Activated CD4-positive, alpha-beta T cell treated with anti-CD3 and anti-CD28 coated beads, Interleukin-2, amount 50 U/mL, for 1 hour (primary cell): ENCODE measurements around the gene ACSL4.
"Not testable (repeated sequence)": the region's sequence is repeated elsewhere in the genome, so short reads cannot be mapped to it uniquely, and the experiment has no call there.

Experiments
- DNase-seq: peaks from one replicate; pipeline ENCODE4 v3.0.0-alpha.2; 2020

ACSL4 gene

DNA sequence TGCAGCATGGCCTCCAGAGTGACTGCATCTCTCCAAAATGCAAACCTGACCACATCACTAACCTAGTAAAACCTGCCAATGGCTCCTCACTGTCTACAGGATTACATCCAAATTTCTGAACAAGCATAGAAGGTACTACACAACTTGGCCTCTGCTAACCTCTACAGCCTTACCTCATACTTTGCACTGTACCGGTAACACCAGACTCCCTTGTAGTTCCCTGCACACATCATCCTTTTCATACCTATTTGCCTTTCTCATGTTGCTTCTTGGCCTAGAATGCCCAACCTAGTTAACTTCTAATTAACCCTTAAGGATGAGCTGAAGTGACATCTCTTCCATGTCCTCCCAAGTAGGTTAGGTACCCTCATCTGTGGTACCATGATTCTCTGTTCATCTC lies 74.7 kb downstream of the ACSL4 start:
- no peak for DNase-seq

DNA sequence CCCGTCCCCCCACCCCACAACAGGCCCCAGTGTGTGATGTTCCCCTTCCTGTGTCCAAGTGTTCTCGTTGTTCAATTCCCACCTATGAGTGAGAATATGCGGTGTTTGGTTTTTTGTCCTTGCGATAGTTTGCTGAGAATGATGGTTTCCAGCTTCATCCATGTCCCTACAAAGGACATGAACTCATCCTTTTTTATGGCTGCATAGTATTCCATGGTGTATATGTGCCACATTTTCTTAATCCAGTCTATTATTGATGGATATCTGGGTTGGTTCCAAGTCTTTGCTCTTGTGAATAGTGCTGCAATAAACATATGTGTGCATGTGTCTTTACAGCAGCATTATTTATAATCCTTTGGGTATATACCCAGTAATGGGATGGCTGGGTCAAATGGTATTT lies 75.7 kb downstream of the ACSL4 start:
- not testable (repeated sequence) for DNase-seq

DNA sequence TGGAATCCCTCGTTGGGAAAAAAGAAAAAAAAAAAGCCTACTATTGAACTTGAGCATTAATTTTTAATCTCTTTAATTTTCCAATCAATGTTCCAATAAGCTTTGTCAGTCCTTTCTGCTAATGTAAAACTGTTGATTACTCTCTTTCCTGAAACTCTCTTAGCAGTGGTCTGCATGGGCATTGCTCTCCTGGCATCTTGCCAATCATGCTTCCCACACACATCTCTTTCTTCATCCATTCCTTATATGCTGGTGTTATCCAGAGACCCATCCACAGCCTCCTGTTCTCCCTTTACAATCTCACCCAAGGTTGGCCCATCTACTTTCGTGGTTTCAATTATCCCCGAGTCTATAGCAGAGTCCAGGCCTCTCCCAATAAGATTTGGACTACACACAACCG lies 76.3 kb downstream of the ACSL4 start:
- DNase-seq = no peak

DNA sequence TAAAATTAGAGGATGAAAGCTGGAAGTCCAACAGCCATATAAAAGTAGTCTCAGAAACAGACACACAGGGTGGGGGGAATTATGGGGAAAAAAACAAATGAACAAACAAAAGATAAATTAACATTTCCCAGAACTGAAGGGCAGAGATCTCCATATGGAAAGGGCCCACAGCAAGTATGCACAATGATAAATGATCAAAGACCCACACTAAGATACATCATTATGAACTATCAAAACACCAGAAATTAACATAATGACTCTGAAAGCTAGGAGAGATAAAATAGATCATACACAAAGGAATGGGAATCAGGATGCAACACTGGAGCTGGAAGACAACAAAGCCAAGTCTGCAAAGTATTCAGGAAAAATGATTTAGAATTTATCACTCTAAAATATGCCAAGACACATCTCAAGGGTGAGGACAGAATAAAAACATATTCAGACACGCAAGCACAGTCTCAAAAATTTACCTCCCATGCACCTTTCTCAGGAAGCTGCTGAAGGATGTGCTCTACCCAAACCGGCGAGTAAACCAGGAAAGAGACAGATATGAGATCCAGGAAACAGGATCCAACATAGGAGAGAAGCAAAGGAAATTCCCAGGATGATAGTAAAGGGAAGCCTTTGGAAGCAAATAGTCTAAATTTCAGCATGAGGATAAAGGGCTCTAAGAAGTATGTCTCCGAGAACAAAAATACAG lies 77.4 kb downstream of the ACSL4 start:
- DNase-seq = no peak

DNA sequence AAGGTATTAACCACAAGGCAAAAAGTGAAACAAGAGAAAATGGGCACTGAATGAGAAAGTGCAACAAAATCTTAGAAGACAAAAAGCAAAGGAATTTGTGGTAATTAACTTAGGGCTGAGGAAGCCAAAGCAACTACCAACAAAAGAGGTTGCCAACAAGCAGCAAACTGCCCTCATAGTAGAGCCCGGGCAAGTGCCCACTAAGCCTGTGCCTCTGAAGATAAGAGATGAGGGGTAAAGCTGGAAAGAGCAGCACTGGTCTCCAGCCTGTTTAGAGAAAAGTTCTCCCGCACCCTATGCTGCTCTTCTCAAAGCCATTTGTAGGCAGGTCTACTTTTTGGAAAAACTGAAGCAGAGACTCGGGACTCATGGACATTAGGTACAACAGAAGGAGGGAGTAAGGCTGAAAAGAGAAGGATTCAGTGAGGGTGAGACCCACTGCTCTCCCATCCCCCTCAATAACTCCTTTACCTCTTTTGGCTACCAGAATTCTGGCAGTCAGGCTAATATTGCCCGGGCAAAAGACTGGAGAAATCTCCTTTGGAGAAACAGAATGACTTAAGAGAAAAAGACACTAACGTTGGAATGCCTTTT lies 78.4 kb downstream of the ACSL4 start:
- DNase-seq = no peak

DNA sequence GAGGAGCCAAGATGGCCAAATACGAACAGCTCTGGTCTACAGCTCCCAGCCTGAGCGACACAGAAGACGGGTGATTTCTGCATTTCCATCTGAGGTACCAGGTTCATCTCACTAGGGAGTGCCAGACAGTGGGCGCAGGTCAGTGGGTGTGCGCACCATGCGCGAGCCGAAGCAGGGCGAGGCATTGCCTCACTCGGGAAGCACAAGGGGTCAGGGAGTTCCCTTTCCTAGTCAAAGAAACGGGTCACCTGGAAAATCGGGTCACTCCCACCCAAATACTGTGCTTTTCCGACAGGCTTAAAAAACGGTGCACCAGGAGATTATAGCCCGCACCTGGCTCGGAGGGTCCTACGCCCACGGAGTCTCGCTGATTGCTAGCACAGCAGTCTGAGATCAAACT lies 88.4 kb downstream of the ACSL4 start:
- not testable (repeated sequence) for DNase-seq

DNA sequence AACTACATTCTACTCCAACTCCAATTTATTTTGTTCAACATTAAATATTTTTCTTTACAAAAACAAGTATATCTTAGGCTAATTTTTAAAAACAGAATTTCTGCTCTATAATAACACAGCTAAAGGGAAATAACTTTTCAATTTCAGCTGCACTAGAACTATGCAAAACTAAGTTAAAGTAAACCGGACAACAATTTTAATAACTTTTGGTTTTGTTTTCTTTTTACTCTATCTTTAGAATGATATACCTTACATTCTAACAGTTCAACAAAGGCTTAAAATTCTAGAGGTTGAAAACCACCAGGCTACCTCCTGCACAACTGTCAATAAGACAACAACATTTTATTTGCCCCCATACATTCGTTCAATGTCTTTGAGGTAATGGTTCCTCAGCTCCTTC lies 89.4 kb downstream of the ACSL4 start:
- DNase-seq = no peak

DNA sequence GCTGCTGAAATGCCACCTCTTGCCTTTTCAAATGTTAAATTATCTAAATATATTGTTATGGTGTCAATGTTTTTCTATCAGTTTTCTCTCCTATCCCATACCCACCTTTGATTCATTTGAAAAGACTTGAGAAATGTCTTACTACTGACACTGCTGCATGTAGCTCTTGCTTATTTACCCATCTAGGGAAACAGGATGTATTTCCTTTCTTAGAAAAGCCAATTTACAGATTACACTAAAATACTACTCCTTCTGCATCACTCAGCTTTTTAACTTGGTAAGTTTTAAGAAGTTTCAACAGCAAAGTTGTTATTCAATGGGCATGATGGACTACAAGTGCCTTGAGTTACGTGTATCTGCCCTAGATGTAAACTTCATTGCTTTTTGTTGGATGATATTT lies 94.9 kb downstream of the ACSL4 start:
- DNase-seq = no peak

DNA sequence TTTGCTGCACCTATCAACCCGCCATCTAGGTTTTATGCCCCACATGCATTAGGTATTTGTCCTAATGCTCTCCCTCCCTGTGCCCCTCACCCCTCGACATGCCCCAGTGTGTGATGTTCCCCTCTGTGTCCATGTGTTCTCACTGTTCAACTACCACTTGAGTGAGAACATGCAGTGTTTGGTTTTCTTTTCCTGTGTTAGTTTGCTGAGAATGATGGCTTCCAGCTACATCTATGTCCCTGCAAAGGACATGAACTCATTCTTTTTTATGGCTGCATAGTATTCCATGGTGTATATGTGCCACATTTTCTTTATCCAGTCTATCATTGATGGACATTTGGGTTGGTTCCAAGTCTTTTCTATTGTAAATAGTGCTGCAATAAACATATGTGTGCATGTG lies 95.6 kb downstream of the ACSL4 start:
- DNase-seq = not testable (repeated sequence)

DNA sequence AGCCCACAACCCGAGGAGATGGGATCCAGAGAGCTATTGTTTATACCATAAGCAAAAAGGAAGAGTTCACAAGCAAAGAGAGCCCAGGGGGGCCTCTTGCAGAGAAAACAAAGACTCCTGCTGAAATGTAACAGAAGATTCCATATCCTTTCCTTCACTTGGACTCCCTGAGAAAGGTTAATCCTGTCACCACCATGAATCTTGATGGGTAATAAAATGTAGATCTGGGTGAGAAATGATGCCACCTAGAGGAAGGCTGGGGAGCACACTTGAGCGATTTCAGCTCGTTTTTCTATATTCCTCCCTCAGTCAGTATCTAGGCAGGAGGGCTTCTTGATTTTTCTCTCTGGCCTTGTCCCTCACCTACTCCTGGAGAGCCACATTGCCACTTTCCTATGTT lies 97.9 kb downstream of the ACSL4 start:
- no peak for DNase-seq

DNA sequence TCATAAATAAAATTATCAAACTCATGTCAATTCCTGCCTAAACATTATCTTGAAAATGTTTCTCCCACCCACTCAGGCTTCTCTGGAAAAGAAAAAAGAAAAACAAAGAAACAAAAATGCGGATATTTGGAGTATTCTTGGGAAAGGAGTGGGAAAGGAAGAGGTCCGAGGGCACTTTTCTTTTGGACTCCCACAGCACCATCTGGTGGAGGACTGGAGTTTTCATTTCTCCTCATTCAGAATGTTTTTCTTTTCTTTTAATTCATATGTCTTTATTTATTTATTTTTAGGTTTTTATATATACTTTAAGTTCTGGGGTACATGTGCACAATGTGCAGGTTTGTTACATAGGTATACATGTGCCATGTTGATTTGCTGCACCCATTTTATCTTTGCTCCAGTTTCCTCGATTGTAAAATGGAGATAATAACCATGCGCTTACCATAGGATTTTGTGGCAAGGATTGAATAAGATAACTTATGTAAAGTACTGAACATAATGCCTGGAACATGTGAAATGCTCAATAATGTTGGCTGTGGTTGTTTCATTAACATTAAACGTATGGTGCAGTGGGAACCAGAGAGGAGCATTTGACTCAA lies 100.1 kb downstream of the ACSL4 start:
- DNase-seq = no peak

DNA sequence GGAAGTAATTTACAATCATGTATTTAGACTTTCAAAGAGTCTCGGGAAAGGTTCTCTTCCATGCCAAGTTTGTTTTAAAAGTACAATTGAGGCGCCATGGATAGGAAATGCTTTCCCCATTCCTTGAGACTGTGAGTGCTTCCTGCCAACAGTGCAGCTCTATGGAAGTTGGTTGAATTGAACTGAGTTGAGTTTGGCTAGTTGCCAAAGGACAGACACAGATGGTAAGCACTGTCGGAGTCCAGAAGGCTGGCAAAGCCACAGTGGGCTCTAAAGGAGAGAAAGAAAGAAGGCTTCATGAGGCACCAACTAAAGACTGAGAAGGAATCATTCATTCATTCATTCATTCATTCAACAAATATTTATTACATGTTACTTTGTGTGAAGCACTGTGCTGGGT lies 103.7 kb downstream of the ACSL4 start:
- DNase-seq = no peak

DNA sequence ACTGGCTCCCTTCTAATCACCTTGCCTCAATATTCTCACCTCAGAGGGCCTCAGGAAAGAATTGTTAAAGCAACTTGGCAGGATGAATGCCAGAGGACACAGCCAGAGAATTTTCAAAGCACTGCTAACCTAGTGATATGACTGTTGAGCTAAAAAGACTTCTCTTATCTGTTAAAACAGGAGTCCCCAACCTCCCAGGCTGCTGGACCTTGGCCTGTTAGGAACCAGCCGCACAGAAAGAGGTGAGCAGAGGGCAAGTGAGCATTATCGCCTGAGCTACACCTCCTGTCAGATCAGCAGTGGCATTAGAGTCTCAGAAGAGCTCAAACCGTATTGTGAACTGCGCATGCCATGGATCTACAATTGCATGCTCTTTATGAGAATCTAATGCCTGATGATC lies 106.4 kb downstream of the ACSL4 start:
- no peak for DNase-seq

DNA sequence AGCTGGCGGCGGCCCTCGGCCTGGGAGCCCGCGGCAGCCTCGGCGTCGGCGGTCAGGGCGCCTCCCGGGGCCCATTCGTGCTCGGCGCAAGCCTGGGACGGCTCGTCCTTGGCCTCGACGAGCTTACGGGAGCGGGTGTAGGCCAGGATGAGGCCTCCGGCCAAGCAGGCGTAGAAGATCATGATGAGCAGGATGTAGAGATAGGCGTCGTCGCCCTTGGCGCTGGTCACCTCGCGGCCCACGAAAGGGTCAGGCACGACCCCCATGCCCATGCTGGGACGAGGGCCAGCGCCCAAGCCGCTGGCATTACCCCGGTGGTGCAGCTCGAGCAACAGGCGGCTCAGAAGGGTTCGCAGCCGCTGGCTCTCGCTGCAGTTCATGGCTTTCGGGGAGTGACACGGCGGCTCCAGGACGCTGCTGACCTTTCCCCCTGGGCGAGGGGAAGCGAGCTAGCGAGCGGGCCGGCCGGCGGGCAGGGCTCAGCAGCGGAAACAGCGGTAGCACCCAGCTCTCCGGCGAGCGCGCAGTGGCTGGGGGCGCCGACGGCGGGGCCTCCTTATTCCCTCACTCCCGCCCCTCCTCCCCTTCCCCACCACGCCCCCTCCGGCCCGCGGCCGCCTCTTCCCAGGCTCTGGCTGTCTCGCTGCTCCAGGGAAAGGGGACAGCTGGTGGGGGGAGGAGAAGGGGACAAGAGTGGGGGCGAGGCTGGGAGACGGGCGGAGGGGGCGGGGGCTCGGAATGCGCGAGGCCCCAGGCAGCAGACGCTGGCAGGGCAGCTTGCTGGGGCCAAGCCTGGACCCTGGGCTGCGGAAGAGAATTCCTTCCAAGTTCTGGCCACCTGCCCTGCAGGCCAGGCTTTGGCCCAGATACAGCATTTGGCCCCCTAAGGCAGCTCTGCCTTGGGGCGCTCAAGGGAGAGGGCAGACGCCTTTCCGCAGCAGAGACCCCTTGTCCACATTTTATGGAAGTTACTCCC lies 108.1 kb downstream of the ACSL4 start, which contains the start of gene KCNE5:
Gene KCNE5 (minus strand): TSS at position 532 of the 976 bp plus-strand sequence. CDS start 152 bp downstream, at position 380.
- DNase-seq = no peak

DNA sequence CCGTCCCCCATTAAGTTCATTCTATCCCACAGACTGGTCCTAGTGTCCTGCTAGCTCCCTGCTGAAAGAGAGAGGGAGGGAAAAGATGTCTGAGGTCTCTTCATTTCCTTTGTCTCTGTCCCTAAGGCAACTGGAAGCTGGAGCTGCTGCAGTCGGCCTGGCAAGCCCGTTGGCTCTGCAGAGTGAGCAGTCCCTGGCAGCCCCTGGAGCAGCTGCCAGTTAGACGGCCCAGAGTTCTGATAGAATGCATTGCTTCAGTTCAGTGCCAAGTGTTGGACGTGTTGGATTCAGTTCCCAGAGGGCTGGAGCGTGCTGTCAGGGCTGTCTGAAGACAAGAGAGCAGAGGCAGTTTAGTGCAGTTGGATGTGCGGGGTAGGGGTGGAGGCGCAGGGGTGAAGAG lies 109.1 kb downstream of the ACSL4 start:
- DNase-seq = no peak

DNA sequence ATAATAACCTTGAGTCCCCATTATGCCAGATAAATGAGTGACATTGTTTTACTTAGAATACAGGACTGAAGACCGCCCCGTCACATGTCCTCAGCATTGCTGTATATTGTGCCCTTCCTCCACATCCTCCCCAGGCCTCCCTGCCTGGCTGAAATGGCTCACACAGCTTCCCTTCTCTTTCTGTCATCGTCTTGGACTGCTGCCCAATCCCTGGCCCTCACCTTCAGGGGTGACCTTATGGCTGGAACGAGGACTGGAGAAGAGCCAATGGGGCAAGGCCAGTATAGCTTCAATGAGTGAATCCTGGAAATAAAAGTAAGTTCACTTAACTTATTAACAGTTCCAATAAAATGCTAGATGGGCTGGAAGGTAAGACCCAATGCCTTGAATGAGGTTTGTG lies 110.8 kb downstream of the ACSL4 start:
- DNase-seq = no peak

DNA sequence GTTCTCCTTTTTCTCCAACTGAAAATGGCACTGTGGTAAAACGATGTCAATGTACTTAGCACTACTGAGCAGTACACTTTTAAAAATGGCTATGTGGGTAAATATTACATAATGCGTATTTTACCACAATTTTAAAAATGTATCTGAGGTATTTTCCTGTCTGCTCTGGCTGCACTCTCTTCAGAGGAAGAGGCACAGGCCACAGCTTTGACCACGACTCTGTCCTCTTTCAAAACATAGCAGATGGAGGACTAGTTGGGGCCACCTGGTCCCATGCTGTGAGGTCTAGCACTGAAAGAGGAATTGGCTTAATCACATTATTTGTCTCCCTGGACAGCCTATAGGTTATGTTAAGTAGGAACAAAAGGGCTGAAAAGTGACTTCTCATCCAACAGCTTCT lies 113.3 kb downstream of the ACSL4 start:
- DNase-seq = no peak

DNA sequence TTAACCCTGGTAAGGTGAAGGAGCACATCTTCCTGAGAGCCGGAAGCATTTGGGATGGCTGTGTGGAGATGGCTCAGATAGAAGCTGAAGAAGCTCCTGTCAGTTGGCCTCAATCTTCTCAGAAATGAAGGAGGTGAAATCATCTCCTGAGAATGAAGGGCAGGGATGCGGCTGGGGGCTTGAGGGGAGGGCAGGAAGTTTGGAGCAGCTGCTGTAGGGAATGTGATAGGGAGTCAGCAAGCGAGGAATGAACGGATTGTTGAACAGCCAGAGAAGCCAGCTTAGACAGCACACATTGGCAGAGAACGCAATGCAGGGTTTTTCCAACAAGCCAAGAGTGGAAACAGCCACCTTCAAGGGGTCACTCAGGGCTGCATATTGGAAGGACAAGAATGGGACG lies 118.1 kb downstream of the ACSL4 start:
- no peak for DNase-seq

DNA sequence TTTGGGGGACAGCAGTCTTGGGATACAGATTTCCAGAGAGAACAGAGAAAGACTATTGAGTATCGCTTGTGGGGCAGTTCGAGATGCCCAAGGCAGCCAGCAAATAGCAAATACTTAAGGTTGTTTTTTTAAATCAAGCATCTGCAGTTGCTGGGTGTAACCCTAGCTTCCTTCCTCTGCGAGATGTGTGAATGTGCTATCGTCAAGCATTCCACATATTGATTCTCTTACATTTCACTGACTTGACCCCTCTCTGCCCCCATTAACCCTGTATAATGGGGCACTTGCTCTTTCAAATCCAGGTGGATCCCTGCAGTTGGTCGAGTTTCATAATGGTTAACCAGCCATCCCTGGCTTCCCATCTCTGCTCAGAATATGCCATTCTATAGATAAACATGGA lies 131.6 kb downstream of the ACSL4 start:
- DNase-seq = no peak

DNA sequence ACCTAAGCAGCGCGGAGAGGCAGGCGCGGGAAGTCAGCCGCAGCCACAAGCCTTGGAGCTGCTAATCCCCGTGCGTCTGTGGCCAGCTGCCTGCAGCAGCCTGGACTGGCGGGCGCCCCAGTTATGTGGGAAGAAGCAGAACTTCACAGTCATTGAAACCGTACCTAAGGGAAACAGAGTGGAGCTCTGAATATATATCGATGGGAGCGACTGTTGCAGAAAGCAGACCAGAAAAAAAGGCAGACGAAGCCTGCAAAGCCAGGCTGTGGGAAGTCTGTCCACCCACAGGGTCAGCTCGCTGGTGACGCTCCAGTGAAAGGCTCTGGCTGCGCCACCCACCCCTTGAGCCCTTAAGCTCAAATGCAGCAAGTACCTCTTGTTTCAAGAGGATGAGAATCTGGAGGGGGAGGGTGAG lies 132.8 kb downstream of the ACSL4 start:
- DNase-seq = no peak

DNA sequence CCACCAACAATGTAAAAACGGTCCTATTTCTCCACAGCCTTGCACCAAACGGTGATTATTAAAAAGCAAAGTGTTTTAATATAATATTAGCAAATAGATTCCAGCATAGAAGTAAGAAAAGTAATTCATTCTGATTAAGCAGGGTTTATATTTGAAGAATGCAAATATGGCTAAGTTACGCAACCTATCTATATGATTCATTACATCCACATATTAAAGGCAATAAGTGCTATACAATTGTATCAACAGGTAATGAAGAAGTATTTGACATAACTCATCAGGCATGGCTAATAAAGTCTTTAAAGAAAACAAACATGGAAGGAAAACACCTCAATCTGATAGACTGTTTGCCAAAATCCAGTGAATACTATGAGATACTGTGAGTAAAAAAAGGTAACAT lies 137.0 kb downstream of the ACSL4 start:
- no peak for DNase-seq
